GM23338 (cell line): Measurements from ENCODE around the gene APP. TPM values are rescaled to one million over a fixed set of nuclear protein-coding genes. Genes with fewer than 3 reads are reported as not detected.

Experiments used
- ATAC-seq: fragments of 200-7000 bp; cut with Tn5 transposase; 3 replicates; pipeline ENCODE4 v1.9.1; 2020
- DNase-seq: peaks from one replicate; pipeline ENCODE4 v3.0.0-alpha.2; 2015; ENCODE audit warnings: low spot score
- H2AFZ ChIP-seq: fragments of 200-600 bp; sonication (generic); 2 replicates; pipeline ENCODE4 v1.8.0; 2016; ENCODE audit warnings: antibody characterized with exemption, mild to moderate bottlenecking, moderate library complexity
- H3F3A ChIP-seq: fragments of 200-600 bp; sonication (generic); replicated peaks from 2 replicates; pipeline ENCODE4 v1.8.0; 2017; ENCODE audit warnings: antibody characterized with exemption, mixed run types, low read depth
- H3K27ac ChIP-seq: fragments of 200-600 bp; sonication (generic); 2 replicates; pipeline ENCODE4 v1.6.1; 2016; ENCODE audit warnings: low read depth
- H3K27me3 ChIP-seq: fragments of 200-600 bp; sonication (generic); 2 replicates; pipeline ENCODE4 v1.8.0; 2016; ENCODE audit warnings: mild to moderate bottlenecking, mixed run types, moderate library complexity; ENCODE audit not compliant: insufficient read depth
- H3K36me3 ChIP-seq: fragments of 200-600 bp; sonication (generic); 2 replicates; pipeline ENCODE4 v1.8.0; 2016; ENCODE audit warnings: mild to moderate bottlenecking; ENCODE audit not compliant: insufficient read depth
- H3K4me1 ChIP-seq: fragments of 200-600 bp; sonication (generic); 2 replicates; pipeline ENCODE4 v1.8.0; 2016; ENCODE audit warnings: mild to moderate bottlenecking, moderate library complexity; ENCODE audit not compliant: insufficient read depth
- H3K4me2 ChIP-seq: fragments of 200-600 bp; sonication (generic); 2 replicates; pipeline ENCODE4 v1.7.1; 2017; ENCODE audit warnings: mixed run types
- H3K4me3 ChIP-seq: fragments of 200-600 bp; sonication (generic); 2 replicates; pipeline ENCODE4 v1.6.1; 2016; ENCODE audit warnings: mixed run types
- H3K79me2 ChIP-seq: fragments of 200-600 bp; sonication (generic); replicated peaks from 2 replicates; pipeline ENCODE4 v1.8.0; 2017; ENCODE audit warnings: mild to moderate bottlenecking; ENCODE audit not compliant: insufficient read depth
- H3K9me2 ChIP-seq: fragments of 200-600 bp; sonication (generic); 2 replicates; pipeline ENCODE4 v1.8.0; 2017; ENCODE audit not compliant: insufficient read depth
- H4K20me1 ChIP-seq: fragments of 200-600 bp; sonication (generic); replicated peaks from 2 replicates; pipeline ENCODE4 v1.8.0; 2017; ENCODE audit warnings: mild to moderate bottlenecking; ENCODE audit not compliant: insufficient read depth
- H3K27ac Mint-ChIP-seq: 2 replicates; pipeline ENCODE4 v1.8.0; 2020; ENCODE audit warnings: inconsistent platforms, mild to moderate bottlenecking, moderate library complexity, mixed read lengths
- H3K27me3 Mint-ChIP-seq: 3 replicates; pipeline ENCODE4 v1.8.0; 2022; ENCODE audit warnings: low read depth, mild to moderate bottlenecking, moderate library complexity, mixed read lengths, inconsistent platforms; ENCODE audit not compliant: insufficient read depth, poor library complexity
- H3K36me3 Mint-ChIP-seq: 3 replicates; pipeline ENCODE4 v1.8.0; 2021; ENCODE audit warnings: low read depth, mild to moderate bottlenecking, inconsistent platforms, moderate library complexity, mixed read lengths
- H3K4me1 Mint-ChIP-seq: 3 replicates; pipeline ENCODE4 v1.8.0; 2020; ENCODE audit warnings: mild to moderate bottlenecking, inconsistent platforms, mixed read lengths
- H3K4me3 Mint-ChIP-seq: 3 replicates; pipeline ENCODE4 v1.8.0; 2021; ENCODE audit warnings: moderate library complexity, mild to moderate bottlenecking, inconsistent platforms, mixed read lengths
- H3K9me3 Mint-ChIP-seq: 3 replicates; pipeline ENCODE4 v1.8.0; 2020; ENCODE audit warnings: moderate library complexity, mild to moderate bottlenecking, inconsistent platforms, mixed read lengths
- CREB1 ChIP-seq: fragments of 250-450 bp; sonication (Bioruptor Pico); IDR thresholded peaks from 2 replicates; pipeline ENCODE4 v1.5.0; 2020; ENCODE audit warnings: low read depth, mild to moderate bottlenecking, moderate library complexity
- CTCF ChIP-seq, 2 experiments: fragments of 200-600 bp in 1 of 2; sonication (generic) in 1 of 2; conservative IDR thresholded peaks; 2 replicates each; pipeline versions ENCODE4 v1.5.1 to v1.6.1; 2016 to 2017; ENCODE audit warnings: antibody characterized with exemption in 2 of 2, low read depth in 2 of 2, mild to moderate bottlenecking in 2 of 2, moderate library complexity in 1 of 2
- ETS1 ChIP-seq: IDR thresholded peaks from 2 replicates; pipeline ENCODE4 v1.6.1; 2016; ENCODE audit warnings: antibody characterized with exemption
- EZH2 ChIP-seq: fragments of 200-600 bp; sonication (generic); IDR thresholded peaks from one replicate; pipeline ENCODE4 v1.8.0; 2017; ENCODE audit warnings: antibody characterized with exemption, mild to moderate bottlenecking, low read depth; ENCODE audit not compliant: unreplicated experiment
- EZH2phosphoT487 ChIP-seq: fragments of 200-600 bp; sonication (generic); IDR thresholded peaks from one replicate; pipeline ENCODE4 v1.8.1; 2018; ENCODE audit warnings: antibody characterized with exemption; ENCODE audit not compliant: unreplicated experiment
- JUNB ChIP-seq: IDR thresholded peaks from one replicate; pipeline ENCODE4 v1.6.1; 2016; ENCODE audit warnings: antibody characterized with exemption; ENCODE audit not compliant: unreplicated experiment
- NANOG ChIP-seq: IDR thresholded peaks from 2 replicates; pipeline ENCODE4 v1.6.1; 2016; ENCODE audit warnings: antibody characterized with exemption, borderline replicate concordance
- POLR2AphosphoS5 ChIP-seq: IDR thresholded peaks from 2 replicates; pipeline ENCODE4 v1.6.1; 2016; ENCODE audit warnings: antibody characterized with exemption, low read depth
- REST ChIP-seq: IDR thresholded peaks from one replicate; pipeline ENCODE4 v1.6.1; 2018; ENCODE audit warnings: antibody characterized with exemption; ENCODE audit not compliant: unreplicated experiment
- STAT1 ChIP-seq: IDR thresholded peaks from one replicate; pipeline ENCODE4 v1.6.1; 2016; ENCODE audit warnings: antibody characterized with exemption; ENCODE audit not compliant: unreplicated experiment
- ZNF114 ChIP-seq: fragments of 250-450 bp; sonication (Bioruptor Pico); IDR thresholded peaks from 2 replicates; pipeline ENCODE4 v1.5.0; 2020; ENCODE audit warnings: mild to moderate bottlenecking, moderate library complexity
- ZNF331 ChIP-seq: fragments of 250-450 bp; sonication (Bioruptor Pico); IDR thresholded peaks from 2 replicates; pipeline ENCODE4 v1.5.0; 2020; ENCODE audit warnings: low read depth, mild to moderate bottlenecking, moderate library complexity
- ZNF462 ChIP-seq: fragments of 250-450 bp; sonication (Bioruptor Pico); IDR thresholded peaks from 2 replicates; pipeline ENCODE4 v1.5.0; 2020; ENCODE audit warnings: mild to moderate bottlenecking, moderate library complexity
- polyA plus RNA-seq: library from polyadenylated mRNA; unstranded; fragments of >200 nt; fragmentation: Nextera tagmentation; extraction: Ambion mirVana; gene quantifications from 2 replicates; pipeline ENCODE4 v1.2.1, GENCODE V29; 2016
- total RNA-seq: library from RNA; depleted of rRNA; stranded (reverse); fragments of >200 nt; shearing (Covaris generic); gene quantifications from 2 replicates; pipeline ENCODE4 v1.2.3, GENCODE V29; 2014

The APP gene
- total and polyA plus RNA-seq, 2 experiments from 2014 or later = 69.4 to 444 TPM

- Histone ChIP-seq H3K4me1 (peaks cover 30% of the 10 kb centered on the region), H4K20me1 (peaks cover 4% of the 10 kb centered on the region; the same call in 1 of the 2 replicates), H3K4me3 (no peak overlapping the region), H3K36me3 (peaks cover 7% of the 10 kb centered on the region; the same call in 1 of the 2 replicates), H3K79me2 (peaks cover 83% of the 10 kb centered on the region), H2AFZ (no peak overlapping the region), H3K9me2 (0 out of 2 replicates have a peak, but pooled peaks cover 3% of the 10 kb centered on the region), H3K4me2 (no peak overlapping the region), H3K27ac (peak overlapping the region; percentile 13; the same call in 1 of the 2 replicates), H3K27me3 (no peaks in the 10 kb centered on the region), H3F3A (no peaks in the 10 kb centered on the region)
- Mint-ChIP-seq H3K4me1 (peaks cover 42% of the 10 kb centered on the region), H3K9me3 (no peaks in the 10 kb centered on the region; the same call in 2 of the 3 replicates), H3K27me3 (peaks cover 6% of the 10 kb centered on the region), H3K27ac (peak overlapping the region; percentile 51; the same call in 1 of the 2 replicates), H3K4me3 (no peak overlapping the region), H3K36me3 (peaks cover 34% of the 10 kb centered on the region)
- DNase-seq (no peak), ATAC-seq (no peak; the same call in 2 of the 3 replicates)
- TF ChIP-seq CREB1 (CRISPR knock-in tag) = no peak
- no peak for TF ChIP-seq REST
- no peak for TF ChIP-seq NANOG
- TF ChIP-seq CTCF (conservative IDR thresholded peaks at IDR 0.05; ENCODE audit: low read depth in 2 of 2) = no peak
- no peak for TF ChIP-seq EZH2phosphoT487
- no peak for TF ChIP-seq ZNF462 (CRISPR knock-in tag)
- no peak for TF ChIP-seq EZH2
- no peak for TF ChIP-seq ETS1
- TF ChIP-seq POLR2AphosphoS5 = no peak
- no peak for TF ChIP-seq ZNF114 (CRISPR knock-in tag)
- TF ChIP-seq ZNF331 = no peak
- TF ChIP-seq JUNB = no peak
- no peak for TF ChIP-seq STAT1
These were observed 162.5 kb downstream of the APP start for GRCh38 chr21:26007951-26008498.
